Gastroesophageal sphincter (tissue), 3 donors: ENCODE results near the gene CERT1.

Experiments used
- CTCF ChIP-seq, 4 experiments: fragments of 200-600 bp in 2 of 4; fragments of 450-650 bp in 2 of 4; sonication (generic) in 1 of 4; IDR thresholded peaks; one replicate each; pipeline ENCODE4 v1.5.1; 2017 to 2019; ENCODE audit warnings: antibody characterized with exemption in 4 of 4, mild to moderate bottlenecking in 2 of 4, moderate library complexity in 2 of 4
- EP300 ChIP-seq: sonication (generic); formaldehyde crosslinking; IDR thresholded peaks from one replicate; pipeline ENCODE4 v1.6.1; 2017; ENCODE audit warnings: antibody characterized with exemption, mild to moderate bottlenecking
- POLR2A ChIP-seq, 2 donors: fragments of 450-650 bp; IDR thresholded peaks; one replicate each; pipeline ENCODE4 v1.6.1; 2017; ENCODE audit warnings: antibody characterized with exemption in 2 of 2, mild to moderate bottlenecking in 2 of 2, moderate library complexity in 1 of 2
- POLR2AphosphoS5 ChIP-seq: sonication (generic); formaldehyde crosslinking; IDR thresholded peaks from one replicate; pipeline ENCODE4 v1.6.1; 2017; ENCODE audit warnings: antibody characterized with exemption

GRCh38 chr5:75465480-75465879 is 45.9 kb downstream of the CERT1 start:
- no peak for TF ChIP-seq CTCF (IDR thresholded peaks at IDR 0.05)
- TF ChIP-seq EP300 = no peak
- TF ChIP-seq POLR2AphosphoS5 = no peak
- TF ChIP-seq POLR2A (IDR thresholded peaks at IDR 0.05) = no peak
